SU-DHL-6 (cell line): Measurements from ENCODE around the gene ERBB2.

Experiments
- H2AFZ ChIP-seq: fragments of 200-600 bp; sonication (generic); 2 replicates; pipeline ENCODE4 v1.6.1; 2014; ENCODE audit warnings: low read depth, mild to moderate bottlenecking, moderate library complexity, mixed read lengths, antibody characterized with exemption, low read length; ENCODE audit not compliant: severe bottlenecking
- H3F3A ChIP-seq: fragments of 200-600 bp; shearing (Covaris generic); 2 replicates; pipeline ENCODE4 v1.6.0; 2016; ENCODE audit warnings: antibody characterized with exemption, mild to moderate bottlenecking; ENCODE audit not compliant: insufficient read depth
- H3K27ac ChIP-seq: fragments of 200-600 bp; sonication (generic); 2 replicates; pipeline ENCODE4 v1.5.1; 2016; ENCODE audit warnings: low read depth, mild to moderate bottlenecking, low read length, moderate library complexity, mixed read lengths
- H3K27me3 ChIP-seq: fragments of 200-600 bp; sonication (generic), shearing (Covaris generic); 2 replicates; pipeline ENCODE4 v1.6.0; 2014; ENCODE audit warnings: mild to moderate bottlenecking, low read length
- H3K36me3 ChIP-seq: fragments of 200-600 bp; sonication (generic); 2 replicates; pipeline ENCODE4 v1.6.1; 2014; ENCODE audit warnings: mild to moderate bottlenecking, low read length, mixed read lengths
- H3K4me2 ChIP-seq: fragments of 300-600, 200-600 bp; shearing (Covaris generic), sonication (generic); 2 replicates; pipeline ENCODE4 v1.6.0; 2014; ENCODE audit warnings: low read length, low read depth, mild to moderate bottlenecking; ENCODE audit not compliant: poor library complexity, severe bottlenecking
- H3K4me3 ChIP-seq: fragments of 200-600 bp; sonication (generic); 2 replicates; pipeline ENCODE4 v1.5.1; 2014; ENCODE audit warnings: antibody characterized with exemption, low read length, mild to moderate bottlenecking, mixed read lengths; ENCODE audit not compliant: insufficient read depth, poor library complexity, severe bottlenecking
- H3K79me2 ChIP-seq: fragments of 200-600 bp; sonication (generic); 2 replicates; pipeline ENCODE4 v1.6.1; 2014; ENCODE audit warnings: mild to moderate bottlenecking, low read length, moderate library complexity; ENCODE audit not compliant: insufficient read depth
- H3K9ac ChIP-seq: fragments of 200-600 bp; sonication (generic); 2 replicates; pipeline ENCODE4 v1.7.0; 2014; ENCODE audit warnings: mild to moderate bottlenecking, low read length
- H3K9me2 ChIP-seq: fragments of 200-600 bp; sonication (generic); replicated peaks from 2 replicates; pipeline ENCODE4 v1.6.1; 2014; ENCODE audit warnings: low read length; ENCODE audit not compliant: insufficient read depth
- H3K9me3 ChIP-seq: fragments of 200-600 bp; sonication (generic); 2 replicates; pipeline ENCODE4 v1.6.1; 2014; ENCODE audit warnings: low read length, mixed read lengths; ENCODE audit not compliant: insufficient read depth
- H4K20me1 ChIP-seq: fragments of 200-600 bp; sonication (generic); 2 replicates; pipeline ENCODE4 v1.6.1; 2014; ENCODE audit warnings: low read depth, mild to moderate bottlenecking, antibody characterized with exemption, low read length, moderate library complexity, mixed read lengths
- EZH2phosphoT487 ChIP-seq: fragments of 200-600 bp; sonication (generic), shearing (Covaris generic); conservative IDR thresholded peaks from 2 replicates; pipeline ENCODE4 v1.6.1; 2018; ENCODE audit warnings: mild to moderate bottlenecking, antibody characterized with exemption, low read length, moderate library complexity, mixed read lengths
- TF ChIP-seq, protein P1 (sequence below): fragments of 200-600 bp; sonication (generic); IDR thresholded peaks from one replicate; pipeline ENCODE4 v1.5.1; 2017; ENCODE audit warnings: antibody characterized with exemption, mild to moderate bottlenecking, low read length, moderate library complexity; ENCODE audit not compliant: insufficient read depth, poor library complexity, severe bottlenecking

ERBB2 gene

DNA sequence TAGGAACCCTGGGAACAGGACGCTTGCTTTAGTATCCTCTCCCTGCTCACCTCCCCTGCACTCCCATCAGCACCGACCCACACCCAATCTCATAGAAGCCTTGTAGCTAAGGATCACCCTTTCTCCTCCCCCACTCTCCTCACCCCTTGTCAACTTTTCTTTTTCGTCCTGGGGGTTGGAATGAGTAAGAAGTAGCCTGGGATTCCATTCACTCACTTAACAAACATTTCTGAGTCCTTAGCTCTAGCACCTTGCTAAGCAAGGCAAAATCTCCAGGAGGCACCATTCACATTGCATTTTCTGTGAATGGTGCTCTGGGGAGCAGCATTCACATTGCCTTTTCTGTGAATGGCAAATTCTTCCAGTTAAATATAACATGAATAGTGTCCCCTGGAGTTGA lies 10.9 kb upstream of the ERBB2 start:
- peak overlapping the region; percentile 77 for H2AFZ ChIP-seq
- H3F3A ChIP-seq, result peaks cover 11% of the 10 kb centered on the region; the same call in 1 of the 2 replicates
- no peaks in the 10 kb centered on the region for H3K79me2 ChIP-seq
- no peaks in the 10 kb centered on the region for H4K20me1 ChIP-seq
- TF ChIP-seq, protein P1, sequence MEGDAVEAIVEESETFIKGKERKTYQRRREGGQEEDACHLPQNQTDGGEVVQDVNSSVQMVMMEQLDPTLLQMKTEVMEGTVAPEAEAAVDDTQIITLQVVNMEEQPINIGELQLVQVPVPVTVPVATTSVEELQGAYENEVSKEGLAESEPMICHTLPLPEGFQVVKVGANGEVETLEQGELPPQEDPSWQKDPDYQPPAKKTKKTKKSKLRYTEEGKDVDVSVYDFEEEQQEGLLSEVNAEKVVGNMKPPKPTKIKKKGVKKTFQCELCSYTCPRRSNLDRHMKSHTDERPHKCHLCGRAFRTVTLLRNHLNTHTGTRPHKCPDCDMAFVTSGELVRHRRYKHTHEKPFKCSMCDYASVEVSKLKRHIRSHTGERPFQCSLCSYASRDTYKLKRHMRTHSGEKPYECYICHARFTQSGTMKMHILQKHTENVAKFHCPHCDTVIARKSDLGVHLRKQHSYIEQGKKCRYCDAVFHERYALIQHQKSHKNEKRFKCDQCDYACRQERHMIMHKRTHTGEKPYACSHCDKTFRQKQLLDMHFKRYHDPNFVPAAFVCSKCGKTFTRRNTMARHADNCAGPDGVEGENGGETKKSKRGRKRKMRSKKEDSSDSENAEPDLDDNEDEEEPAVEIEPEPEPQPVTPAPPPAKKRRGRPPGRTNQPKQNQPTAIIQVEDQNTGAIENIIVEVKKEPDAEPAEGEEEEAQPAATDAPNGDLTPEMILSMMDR, result no peak
- no peak for TF ChIP-seq EZH2phosphoT487
- no peak overlapping the region for H3K27ac ChIP-seq
- H3K27me3 ChIP-seq, result no peaks in the 10 kb centered on the region
- H3K9ac ChIP-seq, result peak overlapping the region; percentile 65
- peak overlapping the region; percentile 76 for H3K4me3 ChIP-seq
- H3K36me3 ChIP-seq, result no peaks in the 10 kb centered on the region
- peak overlapping the region; percentile 95 for H3K4me2 ChIP-seq
- no peaks in the 10 kb centered on the region for H3K9me3 ChIP-seq
- H3K9me2 ChIP-seq, result no peaks in the 10 kb centered on the region

DNA sequence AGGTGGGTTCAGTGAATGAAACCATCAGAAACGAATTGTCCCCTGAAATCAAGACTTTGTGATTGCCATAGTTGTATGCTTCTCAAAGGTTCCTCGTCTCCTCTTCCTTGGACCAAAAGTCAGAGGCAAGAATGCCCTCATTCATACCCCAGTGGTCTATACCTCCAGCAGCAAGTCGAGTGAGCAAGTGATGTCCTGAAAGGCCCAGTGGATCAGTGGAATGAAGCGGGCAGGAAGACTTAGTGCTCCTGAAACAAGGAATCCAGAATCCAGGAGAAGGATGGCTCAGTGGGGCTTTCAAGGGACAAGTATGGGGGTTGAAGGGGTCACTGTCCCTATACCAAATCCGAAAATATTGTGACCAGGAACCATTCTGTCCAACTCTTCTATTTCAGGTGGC lies 5.3 kb upstream of the ERBB2 start:
- Histone ChIP-seq H3K27ac (no peak overlapping the region), H3K9ac (no peak overlapping the region)

DNA sequence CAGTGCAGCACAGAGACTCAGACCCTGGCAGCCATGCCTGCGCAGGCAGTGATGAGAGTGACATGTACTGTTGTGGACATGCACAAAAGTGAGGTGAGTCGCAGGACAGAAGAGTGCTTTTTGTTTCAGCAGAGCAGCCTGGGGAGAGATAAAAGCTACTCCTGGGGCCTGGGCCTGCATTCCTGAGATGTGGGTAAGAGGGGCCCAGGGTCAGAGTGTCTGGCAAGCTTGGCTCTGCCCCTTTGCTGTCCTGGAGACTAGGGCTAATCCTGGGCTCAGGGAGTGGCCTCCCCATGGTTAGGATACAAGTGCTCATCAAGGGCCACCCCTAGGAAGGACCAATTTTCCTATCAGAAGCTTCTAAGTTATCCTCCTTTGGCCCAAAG lies 4.8 kb upstream of the ERBB2 start:
- Histone ChIP-seq H3K9ac (no peak overlapping the region), H3K36me3 (no peaks in the 10 kb centered on the region), H3K4me2 (no peak overlapping the region), H3K9me3 (no peaks in the 10 kb centered on the region), H3K27ac (no peak overlapping the region), H3K4me3 (no peak overlapping the region), H4K20me1 (no peaks in the 10 kb centered on the region), H2AFZ (no peak overlapping the region), H3F3A (no peaks in the 10 kb centered on the region), H3K79me2 (no peaks in the 10 kb centered on the region), H3K27me3 (no peaks in the 10 kb centered on the region), H3K9me2 (no peaks in the 10 kb centered on the region)
- TF ChIP-seq EZH2phosphoT487, result no peak
- TF ChIP-seq, protein P1, result no peak

More for the DNA sequence above, 5.3 kb upstream of the ERBB2 start:
- Histone ChIP-seq H3K9me3 (no peaks in the 10 kb centered on the region), H4K20me1 (no peaks in the 10 kb centered on the region), H3K4me2 (no peak overlapping the region), H3K79me2 (no peaks in the 10 kb centered on the region), H3K36me3 (no peaks in the 10 kb centered on the region), H2AFZ (no peak overlapping the region), H3K9me2 (no peaks in the 10 kb centered on the region), H3K27me3 (no peaks in the 10 kb centered on the region), H3K4me3 (no peak overlapping the region), H3F3A (no peaks in the 10 kb centered on the region)
- TF ChIP-seq, protein P1, result no peak
- no peak for TF ChIP-seq EZH2phosphoT487
